HG03095 (cell line): Measurements from ENCODE around the gene MBD3L3.
"Not testable (repeated sequence)": the region's sequence is repeated elsewhere in the genome, so short reads cannot be mapped to it uniquely, and the experiment has no call there.

ENCODE experiments used
- ATAC-seq: cut with Tn5 transposase; IDR thresholded peaks from one replicate; pipeline ENCODE4 v1.9.1; 2021; ENCODE audit warnings: moderate library complexity; ENCODE audit not compliant: unreplicated experiment

MBD3L3 gene

DNA sequence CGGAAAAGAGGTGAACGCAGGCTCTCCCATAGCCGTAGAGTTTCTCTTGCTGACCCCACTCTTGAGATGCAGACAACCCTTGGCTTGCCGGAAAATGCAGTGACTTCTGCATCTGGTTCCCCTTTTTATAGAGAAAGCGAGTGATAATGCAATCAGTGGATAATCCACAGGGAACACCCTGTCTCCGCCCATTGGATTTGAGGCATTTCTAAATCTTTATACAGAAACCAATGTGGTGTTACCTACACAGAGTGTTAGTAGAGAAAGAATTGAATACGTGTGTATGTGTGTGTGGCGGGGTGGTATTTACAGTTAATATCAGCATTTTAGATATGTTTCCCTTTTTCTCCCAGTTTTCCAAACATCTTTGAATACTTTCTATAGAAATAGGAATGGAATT is at the start of gene MBD3L3:
Gene MBD3L3 (minus strand): TSS at position 101 of the 400 bp plus-strand sequence. CDS start 71 bp downstream, at position 30.
- ATAC-seq, result not testable (repeated sequence)

DNA sequence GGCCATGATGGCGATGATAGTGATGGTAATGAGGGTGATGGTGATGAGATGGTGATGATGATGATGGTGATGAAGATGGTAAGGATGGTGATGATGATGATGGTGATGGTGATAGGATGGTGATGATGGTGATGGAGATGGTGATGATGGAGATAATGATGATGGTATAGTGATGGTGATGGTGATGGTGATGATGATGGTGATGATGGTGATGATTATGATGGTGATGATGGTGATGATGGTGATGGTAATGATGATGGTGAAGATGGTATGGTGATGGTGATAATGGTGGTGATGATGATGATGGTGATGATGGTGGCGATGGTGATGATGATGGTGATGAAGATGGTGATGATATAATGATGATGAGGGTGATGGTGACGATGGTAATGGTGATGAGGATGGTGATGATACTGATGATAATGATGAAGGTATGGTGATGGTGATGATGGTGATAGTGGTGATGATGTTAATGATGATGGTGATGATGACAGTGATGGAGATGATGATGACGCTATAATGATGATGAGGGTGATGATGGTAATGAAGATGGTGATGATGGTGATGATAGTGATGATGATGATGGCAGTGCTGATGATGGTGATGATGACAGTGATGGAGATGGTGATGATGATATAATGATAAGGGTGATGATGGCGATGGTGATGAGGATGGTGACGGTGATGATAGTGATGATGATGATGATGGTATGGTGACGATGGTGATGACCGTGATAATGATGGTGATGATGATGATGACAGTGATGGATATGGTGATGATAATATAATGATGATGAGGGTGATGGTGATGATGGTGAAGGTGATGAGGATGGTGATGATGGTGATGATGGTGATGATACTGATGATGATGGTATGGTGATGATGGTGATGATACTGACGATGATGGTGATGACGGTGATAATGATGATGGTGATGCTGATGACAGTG is 48.5 kb upstream of the MBD3L3 start:
- no peak for ATAC-seq

- no peak for ATAC-seq
Measured at GRCh38 chr19:7104747-7105447, 46.4 kb upstream of the MBD3L3 start.

GRCh38 chr19:7101498-7102253 is 43.2 kb upstream of the MBD3L3 start:
- ATAC-seq, result no peak

GRCh38 chr19:7099597-7099921 is 41.1 kb upstream of the MBD3L3 start:
- ATAC-seq, result no peak

DNA sequence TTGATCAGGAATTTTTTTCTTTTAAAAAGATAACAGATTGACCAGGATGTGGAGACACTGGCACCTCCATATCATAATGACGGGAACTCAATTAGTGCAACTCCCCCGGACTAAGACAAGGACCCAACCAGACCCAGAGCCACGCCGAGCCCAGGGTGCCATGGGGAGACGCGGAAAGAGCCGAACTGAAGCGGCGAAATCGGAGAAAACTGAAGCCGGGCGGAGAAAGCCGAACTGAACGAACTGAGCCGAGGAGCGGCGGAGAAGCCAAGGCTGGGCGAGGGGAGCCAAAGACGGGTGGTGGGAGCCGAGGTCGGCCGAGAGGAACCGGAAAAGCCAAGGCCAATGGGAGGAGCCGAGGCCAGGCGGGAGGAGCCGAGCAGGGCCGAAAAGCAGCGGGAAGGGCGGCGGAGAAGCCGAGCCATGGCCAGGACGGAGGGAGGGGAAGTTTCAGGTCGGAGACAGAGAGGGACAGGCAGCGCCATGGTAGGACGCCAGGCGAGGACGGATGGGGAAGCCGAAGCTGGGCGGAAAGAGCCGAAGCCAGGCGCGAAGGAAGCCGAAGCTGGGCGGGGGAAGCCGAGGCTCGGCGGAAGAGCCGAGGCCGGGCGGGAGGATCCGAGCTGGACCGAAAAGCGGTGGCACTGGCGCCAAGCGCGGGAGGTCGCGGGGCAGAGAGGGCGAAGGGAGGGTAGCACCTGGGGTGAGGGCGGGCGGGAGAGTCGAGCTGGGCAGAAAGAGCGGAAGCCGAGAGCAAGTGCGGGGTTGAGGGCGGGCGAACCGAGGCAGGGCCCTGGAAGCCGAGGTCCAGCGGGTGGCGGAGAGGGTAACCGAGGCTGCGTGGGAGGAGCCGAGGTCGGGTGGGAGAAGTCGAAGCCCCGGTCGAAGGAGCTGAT is 40.5 kb upstream of the MBD3L3 start:
- peak; percentile 74 for ATAC-seq

DNA sequence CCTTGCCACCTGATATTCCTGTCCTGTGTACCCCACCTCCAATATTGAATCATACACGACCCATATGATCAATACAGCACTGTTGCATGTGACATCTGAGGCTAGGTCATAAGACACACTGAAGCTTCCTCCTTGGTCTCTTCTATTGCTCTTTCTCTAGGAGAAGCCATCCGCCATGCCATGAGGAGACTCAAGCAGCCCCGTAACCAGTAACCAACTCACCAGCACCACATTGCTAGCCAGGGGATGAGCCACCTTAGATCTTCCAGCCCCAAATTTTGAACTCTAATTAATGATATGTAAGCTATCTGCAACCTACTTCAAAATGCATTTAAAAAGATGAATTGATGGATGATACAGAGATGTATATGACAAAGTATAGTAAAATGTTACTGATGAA is 39.6 kb upstream of the MBD3L3 start:
- no peak for ATAC-seq

GRCh38 chr19:7088999-7089398 is 30.5 kb upstream of the MBD3L3 start:
- no peak for ATAC-seq

- ATAC-seq, result no peak
Measured at GRCh38 chr19:7083076-7083956, 24.8 kb upstream of the MBD3L3 start.

DNA sequence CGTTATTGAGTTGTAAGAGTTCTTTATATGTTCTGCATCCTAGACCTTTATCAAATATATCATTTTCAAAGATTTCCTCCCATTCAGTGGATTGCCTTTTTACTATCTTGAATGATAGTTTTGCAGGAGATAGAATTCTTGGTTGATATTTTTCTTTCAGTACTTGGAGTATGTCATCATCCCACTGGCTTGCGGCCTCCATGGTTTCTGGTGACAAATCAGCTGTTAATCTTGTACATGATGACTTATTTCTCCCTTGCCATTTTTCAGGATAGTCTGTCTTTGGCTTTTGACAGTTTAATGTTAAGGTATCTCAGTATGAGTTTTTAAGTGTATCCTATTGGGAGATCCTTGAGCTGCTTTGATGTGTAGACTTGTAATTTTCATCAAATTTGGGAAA is 19.5 kb upstream of the MBD3L3 start:
- no peak for ATAC-seq

- ATAC-seq, result no peak
Measured at GRCh38 chr19:7076151-7076550, 17.7 kb upstream of the MBD3L3 start.

DNA sequence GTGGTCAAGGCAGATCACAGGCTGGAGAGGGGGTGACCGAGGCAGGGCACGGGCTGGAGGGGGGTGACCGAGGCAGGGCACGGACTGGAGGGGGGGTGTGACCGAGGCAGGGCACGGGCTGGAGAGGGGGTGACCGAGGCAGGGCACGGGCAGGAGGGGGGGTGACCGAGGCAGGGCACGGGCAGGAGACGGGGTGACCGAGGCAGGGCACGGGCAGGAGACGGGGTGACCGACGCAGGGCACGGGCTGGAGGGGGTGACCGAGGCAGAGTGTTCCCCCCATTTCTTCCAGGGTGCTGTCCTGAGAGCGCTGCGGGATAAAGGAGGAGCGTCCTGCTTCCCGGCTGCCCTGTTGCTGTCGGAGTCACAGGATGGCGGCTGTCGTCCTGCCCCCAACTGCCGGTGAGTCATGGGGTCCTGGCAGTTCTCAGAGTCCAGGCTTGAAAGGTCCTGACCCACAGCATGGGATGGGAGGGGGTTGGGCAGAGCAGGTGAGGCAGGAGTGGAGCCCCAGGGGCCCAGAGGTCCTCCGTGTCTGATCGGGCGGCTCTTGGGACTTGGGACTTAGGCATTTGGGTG is 16.3 kb upstream of the MBD3L3 start:
- ATAC-seq, result no peak

DNA sequence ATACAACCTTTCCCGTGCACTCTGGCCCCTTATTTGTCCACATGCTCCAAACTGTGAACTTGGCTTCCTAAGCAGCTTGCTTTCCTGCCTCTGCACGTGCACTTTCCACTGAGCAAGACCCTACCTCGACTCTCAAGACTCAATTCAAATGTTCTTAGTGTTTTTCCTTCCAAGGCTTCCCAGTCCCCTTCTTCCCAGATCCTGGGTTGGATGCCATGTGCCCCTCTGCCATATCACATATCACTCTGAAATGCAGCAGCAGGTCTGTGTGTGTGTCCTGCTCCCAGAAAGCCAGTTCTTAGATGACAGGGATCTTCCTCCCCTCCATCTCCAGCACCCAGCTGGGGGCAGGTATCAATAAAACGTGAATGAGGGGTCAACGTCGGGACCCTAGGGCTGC is 14.1 kb upstream of the MBD3L3 start:
- no peak for ATAC-seq

DNA sequence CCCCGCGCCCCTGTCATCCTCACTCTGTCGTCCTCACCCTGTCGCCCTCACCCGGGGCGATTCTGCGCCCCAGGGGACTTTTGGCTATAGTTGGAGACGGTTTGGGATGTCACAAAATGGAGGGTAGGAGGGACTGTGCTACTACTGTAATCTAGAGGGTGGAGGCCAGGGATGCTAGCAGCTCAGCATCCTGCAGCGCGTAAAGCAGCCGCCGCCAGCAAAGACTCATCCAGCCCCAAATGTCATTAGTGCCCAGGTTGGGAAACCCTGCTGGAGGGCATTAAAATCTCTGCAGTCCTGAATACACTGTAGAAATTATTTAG is 11.4 kb upstream of the MBD3L3 start:
- ATAC-seq, result no peak

DNA sequence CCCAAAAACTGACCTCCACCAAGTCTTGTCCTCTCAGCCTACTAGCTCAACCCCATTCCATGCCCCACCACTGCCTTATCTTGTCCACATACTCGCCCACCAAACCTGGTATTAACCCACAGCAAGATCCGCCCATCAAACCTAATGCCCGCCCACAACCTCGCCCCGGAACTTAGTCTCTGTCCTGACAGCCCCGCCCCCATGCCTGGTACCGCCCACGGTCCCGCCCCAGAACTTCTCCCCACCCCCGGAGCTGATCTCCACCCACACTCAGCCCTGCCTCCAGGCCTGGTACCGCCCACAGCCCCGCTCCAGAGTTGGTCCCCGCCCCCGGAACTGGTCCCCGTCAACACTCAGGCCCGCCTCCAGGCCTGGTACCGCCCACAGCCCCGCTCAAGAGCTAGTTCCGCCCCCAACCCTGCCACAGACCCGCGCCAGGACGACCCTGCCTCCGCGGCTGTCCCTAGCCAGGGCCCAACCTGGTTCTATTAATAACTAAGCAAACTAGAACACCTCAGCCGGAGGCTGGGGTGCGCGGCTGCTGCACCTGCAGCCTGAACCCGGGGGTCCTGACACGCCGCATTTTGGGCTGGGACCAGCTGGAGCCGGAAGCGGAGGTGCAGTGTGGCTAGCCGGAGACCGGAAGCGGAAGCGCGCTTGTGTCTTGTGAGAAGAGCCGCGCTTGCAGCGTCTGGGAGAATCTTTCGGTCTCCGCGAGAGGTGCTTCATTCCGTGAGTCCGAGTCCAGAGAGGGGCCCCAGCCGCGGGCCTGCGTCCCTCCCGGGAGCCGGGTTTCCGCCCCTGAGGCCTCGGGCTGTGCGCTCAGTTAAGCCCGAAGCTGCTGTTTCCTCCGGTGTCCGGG is 10.8 kb upstream of the MBD3L3 start, which contains the start of gene ZNF557:
Gene ZNF557 (plus strand): TSS at position 662 of the 862 bp plus-strand sequence. CDS start 5,372 bp downstream, outside the sequence.
- ATAC-seq, result peak; percentile 87

- no peak for ATAC-seq
Measured at GRCh38 chr19:7068599-7068998, 10.1 kb upstream of the MBD3L3 start.

- no peak for ATAC-seq
Measured at GRCh38 chr19:7067716-7068115, 9.2 kb upstream of the MBD3L3 start.

GRCh38 chr19:7067122-7067521 is 8.6 kb upstream of the MBD3L3 start:
- ATAC-seq, result not testable (repeated sequence)
